ENCODE measurements around the gene TMPRSS11B. TPM values are rescaled to one million over a fixed set of nuclear protein-coding genes. Genes with fewer than 3 reads are reported as not detected.
A peak's percentile ranks its signal among the peaks of the same experiment; 100 is the strongest.

TMPRSS11B gene
- total RNA-seq, 1 experiment from 2014 or later: not detected

GRCh38 chr4:68182382-68182820, 63.1 kb downstream of the TMPRSS11B start:
- CTCF ChIA-PET: no interaction called here
- intact Hi-C loops (cut with micrococcal nuclease): no loop called here
- Mint-ChIP-seq H3K27me3 (ENCODE audit: insufficient read depth, unreplicated experiment) (no peaks in the 10 kb centered on the region), H3K4me1 (ENCODE audit: insufficient read depth, unreplicated experiment) (peaks cover 6% of the 10 kb centered on the region), H3K4me3 (ENCODE audit: unreplicated experiment) (no peak overlapping the region), H3K27ac (ENCODE audit: low read depth, unreplicated experiment) (no peak overlapping the region), H3K36me3 (ENCODE audit: insufficient read depth, unreplicated experiment) (no peaks in the 10 kb centered on the region), H3K9me3 (ENCODE audit: unreplicated experiment) (no peaks in the 10 kb centered on the region)
- no peak for TF ChIP-seq CTCF (IDR thresholded peaks at IDR 0.05; ENCODE audit: unreplicated experiment)
- DNase-seq (ENCODE audit: unreplicated experiment): no peak
- POLR2A ChIA-PET: no interaction called here
- BruUV-seq (replicated peaks): no TSS peak

- BruUV-seq (replicated peaks): no TSS peak
- POLR2A ChIA-PET: interaction anchor here (0.8 kb wide), 1 partner anchor 9 kb away, joined by 3 read pairs; no protein-coding TSS in a partner anchor
- intact Hi-C loops (cut with micrococcal nuclease): no loop called here
- peaks cover 6% of the 10 kb centered on the region for H3K4me1 Mint-ChIP-seq (ENCODE audit: insufficient read depth, unreplicated experiment)
- H3K4me3 Mint-ChIP-seq (ENCODE audit: unreplicated experiment): no peak overlapping the region
- no peaks in the 10 kb centered on the region for H3K27me3 Mint-ChIP-seq (ENCODE audit: insufficient read depth, unreplicated experiment)
- CTCF ChIA-PET: interaction anchor here (0.6 to 2.4 kb wide), 4 partner anchors 38 to 432 kb away, joined by 3 to 12 read pairs (median 4); no protein-coding TSS in a partner anchor
- no peaks in the 10 kb centered on the region for H3K9me3 Mint-ChIP-seq (ENCODE audit: unreplicated experiment)
- H3K36me3 Mint-ChIP-seq (ENCODE audit: insufficient read depth, unreplicated experiment): no peaks in the 10 kb centered on the region
- no peak for TF ChIP-seq CTCF (IDR thresholded peaks at IDR 0.05; ENCODE audit: unreplicated experiment)
- H3K27ac Mint-ChIP-seq (ENCODE audit: low read depth, unreplicated experiment): peak overlapping the region; percentile 92
- peak; percentile 67 for DNase-seq (ENCODE audit: unreplicated experiment)
These were observed 64.5 kb downstream of the TMPRSS11B start for GRCh38 chr4:68180849-68181526.

- Mint-ChIP-seq H3K9me3 (ENCODE audit: unreplicated experiment) (no peaks in the 10 kb centered on the region), H3K36me3 (ENCODE audit: insufficient read depth, unreplicated experiment) (peaks cover 6% of the 10 kb centered on the region), H3K27me3 (ENCODE audit: insufficient read depth, unreplicated experiment) (no peaks in the 10 kb centered on the region), H3K27ac (ENCODE audit: low read depth, unreplicated experiment) (no peak overlapping the region), H3K4me1 (ENCODE audit: insufficient read depth, unreplicated experiment) (peaks cover 6% of the 10 kb centered on the region), H3K4me3 (ENCODE audit: unreplicated experiment) (no peak overlapping the region)
- intact Hi-C loops (cut with micrococcal nuclease): loop anchor here (10.0 kb wide), 3 partner anchors 198 to 632 kb away; partner anchors contain the start of gene CENPC
- no peak for DNase-seq (ENCODE audit: unreplicated experiment)
- CTCF ChIA-PET: interaction anchor here (0.6 to 6.6 kb wide), 9 partner anchors 12 to 407 kb away, joined by 3 to 86 read pairs (median 4); no protein-coding TSS in a partner anchor
- TF ChIP-seq CTCF (IDR thresholded peaks at IDR 0.05; ENCODE audit: unreplicated experiment): no peak
- POLR2A ChIA-PET: no interaction called here
- no TSS peak for BruUV-seq (replicated peaks)
These were observed 68.6 kb downstream of the TMPRSS11B start for GRCh38 chr4:68176904-68177303.

Other genes starting within 250 kb of the TMPRSS11B start
- not detected in 2 replicates for gene TMPRSS11F, start 115.8 kb downstream of the TMPRSS11B start, total RNA-seq (2022)
- 117 and 123 TPM in 2 replicates for gene YTHDC1, start 104.4 kb upstream of the TMPRSS11B start, total RNA-seq (2022)
- not detected in 2 replicates for gene TMPRSS11E, start 201.8 kb upstream of the TMPRSS11B start, total RNA-seq (2022)